Esophagus squamous epithelium (tissue), 4 donors: ENCODE measurements around the gene TMEM164.

Experiments
- POLR2A ChIP-seq, 4 donors: fragments of 450-650 bp; IDR thresholded peaks; one replicate each; pipeline ENCODE4 v1.6.1; 2017; ENCODE audit warnings: antibody characterized with exemption in 4 of 4, mild to moderate bottlenecking in 4 of 4, moderate library complexity in 3 of 4
- TF ChIP-seq, protein P1 (sequence below), 6 experiments: fragments of 450-650 bp in 4 of 6; fragments of 200-600 bp in 2 of 6; sonication (generic) in 2 of 6; IDR thresholded peaks; one replicate each; pipeline ENCODE4 v1.5.1; 2016 to 2019; ENCODE audit warnings: antibody characterized with exemption in 6 of 6, mild to moderate bottlenecking in 4 of 6, moderate library complexity in 4 of 6

DNA sequence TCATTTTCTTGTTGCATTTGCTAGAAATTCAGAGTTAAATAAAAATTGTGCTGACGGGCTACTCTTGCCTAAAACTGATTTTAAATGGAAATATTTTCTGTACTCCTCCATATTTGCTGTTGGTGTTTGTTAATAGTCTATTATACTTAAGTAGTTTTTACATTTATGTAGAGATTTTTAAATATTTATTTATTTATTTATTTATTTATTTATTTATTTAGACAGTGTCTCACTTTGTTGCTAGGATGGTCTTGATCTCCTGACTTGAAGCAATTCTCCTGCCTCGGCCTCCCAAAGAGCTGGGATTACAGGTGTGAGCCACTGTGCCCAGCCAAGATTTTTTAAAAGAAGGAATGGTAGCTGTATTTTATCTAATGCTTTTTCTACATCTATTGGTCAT, 68.1 kb downstream of the TMEM164 start:
- TF ChIP-seq, protein P1, sequence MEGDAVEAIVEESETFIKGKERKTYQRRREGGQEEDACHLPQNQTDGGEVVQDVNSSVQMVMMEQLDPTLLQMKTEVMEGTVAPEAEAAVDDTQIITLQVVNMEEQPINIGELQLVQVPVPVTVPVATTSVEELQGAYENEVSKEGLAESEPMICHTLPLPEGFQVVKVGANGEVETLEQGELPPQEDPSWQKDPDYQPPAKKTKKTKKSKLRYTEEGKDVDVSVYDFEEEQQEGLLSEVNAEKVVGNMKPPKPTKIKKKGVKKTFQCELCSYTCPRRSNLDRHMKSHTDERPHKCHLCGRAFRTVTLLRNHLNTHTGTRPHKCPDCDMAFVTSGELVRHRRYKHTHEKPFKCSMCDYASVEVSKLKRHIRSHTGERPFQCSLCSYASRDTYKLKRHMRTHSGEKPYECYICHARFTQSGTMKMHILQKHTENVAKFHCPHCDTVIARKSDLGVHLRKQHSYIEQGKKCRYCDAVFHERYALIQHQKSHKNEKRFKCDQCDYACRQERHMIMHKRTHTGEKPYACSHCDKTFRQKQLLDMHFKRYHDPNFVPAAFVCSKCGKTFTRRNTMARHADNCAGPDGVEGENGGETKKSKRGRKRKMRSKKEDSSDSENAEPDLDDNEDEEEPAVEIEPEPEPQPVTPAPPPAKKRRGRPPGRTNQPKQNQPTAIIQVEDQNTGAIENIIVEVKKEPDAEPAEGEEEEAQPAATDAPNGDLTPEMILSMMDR (IDR thresholded peaks at IDR 0.05): no peak
- TF ChIP-seq POLR2A (IDR thresholded peaks at IDR 0.05): no peak
